ENCODE results near the gene DPP7. TPM values are rescaled to one million over a fixed set of nuclear protein-coding genes. Genes with fewer than 3 reads are reported as not detected.

DPP7 gene
- total RNA-seq, 4 donors from 2014 or later, result 123 to 144 (median 138) TPM

GRCh38 chr9:137076636-137077009, 37.9 kb downstream of the DPP7 start:
- intact Hi-C loops (cut with DNase I; ENCODE audit: low total_unique reads), result no loop called here
- WGBS, 2 donors, result 73 to 80% methylated on average over 15 of the region's 15 CpGs
- TF ChIP-seq POLR2A (IDR thresholded peaks at IDR 0.05), result no peak
- H3K4me3 ChIP-seq (ENCODE audit: low read depth, poor library complexity, severe bottlenecking), result no peak overlapping the region
- no peak for DNase-seq (ENCODE audit: low spot score in 2 of 2)

- 75 to 77% methylated on average over 12 of the region's 12 CpGs for WGBS, 2 donors
- TF ChIP-seq POLR2A (IDR thresholded peaks at IDR 0.05) (no peak), CTCF (IDR thresholded peaks at IDR 0.05) (no peak)
- intact Hi-C loops (cut with DNase I; ENCODE audit: low total_unique reads), result no loop called here
- H3K4me3 ChIP-seq (ENCODE audit: low read depth, poor library complexity, severe bottlenecking), result no peak overlapping the region
- no peak for DNase-seq (ENCODE audit: low spot score in 2 of 2)
These were observed 39.2 kb downstream of the DPP7 start for GRCh38 chr9:137075275-137075775.

- WGBS, 2 donors, result 71 to 80% methylated on average over 12 of the region's 12 CpGs
- intact Hi-C loops (cut with DNase I; ENCODE audit: low total_unique reads), result no loop called here
- TF ChIP-seq CTCF (IDR thresholded peaks at IDR 0.05) (no peak), POLR2A (IDR thresholded peaks at IDR 0.05) (no peak)
- no peak overlapping the region for H3K4me3 ChIP-seq (ENCODE audit: low read depth, poor library complexity, severe bottlenecking)
- no peak for DNase-seq (ENCODE audit: low spot score in 2 of 2)
These were observed 39.8 kb downstream of the DPP7 start for GRCh38 chr9:137074657-137075274.

- no peak for TF ChIP-seq POLR2A (IDR thresholded peaks at IDR 0.05)
- TF ChIP-seq CTCF (IDR thresholded peaks at IDR 0.05), result no peak
- WGBS, 2 donors, result 92 to 93% methylated on average over 8 of the region's 8 CpGs
- intact Hi-C loops (cut with DNase I; ENCODE audit: low total_unique reads), result no loop called here
- DNase-seq (ENCODE audit: low spot score in 2 of 2), result no peak
- no peak overlapping the region for H3K4me3 ChIP-seq (ENCODE audit: low read depth, poor library complexity, severe bottlenecking)
These were observed 40.5 kb downstream of the DPP7 start for GRCh38 chr9:137073992-137074399.

GRCh38 chr9:137071282-137071681, 43.3 kb downstream of the DPP7 start:
- intact Hi-C loops (cut with DNase I; ENCODE audit: low total_unique reads), result no loop called here
- WGBS, 2 donors, result 64 to 86% methylated on average over 2 of the region's 2 CpGs
- no peak for DNase-seq (ENCODE audit: low spot score in 2 of 2)
- TF ChIP-seq CTCF (IDR thresholded peaks at IDR 0.05) (no peak), POLR2A (IDR thresholded peaks at IDR 0.05) (no peak)
- H3K4me3 ChIP-seq (ENCODE audit: low read depth, poor library complexity, severe bottlenecking), result no peak overlapping the region

- TF ChIP-seq CTCF (IDR thresholded peaks at IDR 0.05) (no peak), POLR2A (IDR thresholded peaks at IDR 0.05) (no peak)
- 27 to 32% methylated on average over 6 of the region's 6 CpGs for WGBS, 2 donors
- intact Hi-C loops (cut with DNase I; ENCODE audit: low total_unique reads), result no loop called here
- no peak overlapping the region for H3K4me3 ChIP-seq (ENCODE audit: low read depth, poor library complexity, severe bottlenecking)
- no peak for DNase-seq (ENCODE audit: low spot score in 2 of 2)
These were observed 43.6 kb downstream of the DPP7 start for GRCh38 chr9:137070906-137071275.

All from lower leg skin (tissue), 4 donors.